Vagina (tissue), 2 donors: ENCODE results near the gene CCDC12. TPM values are rescaled to one million over a fixed set of nuclear protein-coding genes. Genes with fewer than 3 reads are reported as not detected.
A peak's percentile ranks its signal among the peaks of the same experiment; 100 is the strongest.

ENCODE experiments used
- DNase-seq, 2 donors: peaks; one replicate each; pipeline ENCODE4 v3.0.0-alpha.2; 2017; ENCODE audit errors: extremely low spot score in 2 of 2
- H3K27ac ChIP-seq: fragments of 200-600 bp; sonication (generic); one replicate; pipeline ENCODE4 v1.5.1; 2019
- H3K27me3 ChIP-seq: fragments of 200-600 bp; sonication (generic); one replicate; pipeline ENCODE4 v1.5.1; 2019
- H3K36me3 ChIP-seq, 2 donors: fragments of 200-600 bp; sonication (generic); one replicate each; pipeline ENCODE4 v1.5.1; 2017 to 2019
- H3K4me1 ChIP-seq: fragments of 200-600 bp; sonication (generic); one replicate; pipeline ENCODE4 v1.5.1; 2019
- H3K4me3 ChIP-seq, 2 donors: fragments of 200-600 bp; sonication (generic); 1 replicate in 1 of 2; 2 replicates in 1 of 2; pipeline ENCODE4 v1.5.1; 2016 to 2019
- H3K9me3 ChIP-seq: fragments of 200-600 bp; sonication (generic); one replicate; pipeline ENCODE4 v1.5.1; 2019
- POLR2A ChIP-seq, 2 donors: fragments of 450-650 bp; IDR thresholded peaks; one replicate each; pipeline ENCODE4 v1.6.1; 2017; ENCODE audit warnings: antibody characterized with exemption in 2 of 2, mild to moderate bottlenecking in 2 of 2, moderate library complexity in 2 of 2
- POLR2AphosphoS5 ChIP-seq, 2 donors: sonication (generic); formaldehyde crosslinking; IDR thresholded peaks; one replicate each; pipeline ENCODE4 v1.9.0; 2017; ENCODE audit warnings: antibody characterized with exemption in 2 of 2, mild to moderate bottlenecking in 2 of 2, low read depth in 1 of 2; ENCODE audit not compliant: insufficient read depth in 1 of 2
- intact Hi-C: fragments of 100-400 bp; cut with DNase I; formaldehyde crosslinking; loops from one replicate; pipeline ENCODE4 v1.15.1; 2023
- total RNA-seq: library from RNA; depleted of rRNA; stranded (reverse); fragments of >200 nt; gene quantifications from one replicate; pipeline ENCODE4 v1.2.3, GENCODE V29; 2016
- TF ChIP-seq, protein P1 (sequence below), 3 experiments: fragments of 450-650 bp in 2 of 3; fragments of 200-600 bp in 1 of 3; sonication (generic) in 1 of 3; IDR thresholded peaks; one replicate each; pipeline ENCODE4 v1.5.1; 2017 to 2019; ENCODE audit warnings: antibody characterized with exemption in 3 of 3, mild to moderate bottlenecking in 2 of 3, moderate library complexity in 2 of 3

The CCDC12 gene
- total RNA-seq, 1 donor from 2014 or later = 55.5 TPM

DNA sequence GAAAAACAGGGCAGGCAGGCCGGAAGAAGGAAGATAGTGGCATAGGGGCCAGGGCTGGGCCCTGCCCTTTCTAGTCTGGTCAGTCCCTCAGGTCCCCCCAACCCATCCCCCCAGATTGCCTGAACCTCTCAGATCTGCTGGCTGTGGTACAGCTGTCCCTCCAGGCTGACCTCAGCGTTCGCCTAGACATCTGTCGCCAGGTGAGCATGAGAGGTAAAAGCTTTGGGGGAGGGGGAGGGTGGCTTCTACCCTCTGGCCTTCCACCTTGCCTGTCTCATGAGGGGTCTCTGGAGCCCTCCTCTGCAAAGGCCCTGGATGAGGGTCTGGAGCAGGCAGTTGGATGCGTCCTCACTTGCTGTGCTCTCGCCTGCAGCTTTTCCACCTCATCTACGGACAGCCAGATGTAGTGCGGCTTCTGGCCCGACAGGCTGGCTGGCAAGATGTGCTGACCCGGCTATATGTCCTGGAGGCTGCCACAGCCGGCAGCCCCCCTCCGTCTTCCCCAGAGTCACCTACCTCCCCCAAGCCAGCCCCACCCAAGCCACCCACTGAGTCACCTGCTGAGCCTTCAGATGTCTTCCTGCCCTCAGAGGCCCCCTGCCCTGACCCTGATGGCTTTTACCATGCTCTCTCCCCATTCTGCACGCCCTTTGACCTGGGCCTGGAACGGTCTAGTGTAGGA, 23.1 kb upstream of the CCDC12 start:
- no peak overlapping the region for H3K27ac ChIP-seq
- DNase-seq = no peak
- intact Hi-C loops = loop anchor here (10.0 kb wide), 2 partner anchors 75 to 295 kb away; partner anchors contain the start of gene TMIE
- TF ChIP-seq, protein P1, sequence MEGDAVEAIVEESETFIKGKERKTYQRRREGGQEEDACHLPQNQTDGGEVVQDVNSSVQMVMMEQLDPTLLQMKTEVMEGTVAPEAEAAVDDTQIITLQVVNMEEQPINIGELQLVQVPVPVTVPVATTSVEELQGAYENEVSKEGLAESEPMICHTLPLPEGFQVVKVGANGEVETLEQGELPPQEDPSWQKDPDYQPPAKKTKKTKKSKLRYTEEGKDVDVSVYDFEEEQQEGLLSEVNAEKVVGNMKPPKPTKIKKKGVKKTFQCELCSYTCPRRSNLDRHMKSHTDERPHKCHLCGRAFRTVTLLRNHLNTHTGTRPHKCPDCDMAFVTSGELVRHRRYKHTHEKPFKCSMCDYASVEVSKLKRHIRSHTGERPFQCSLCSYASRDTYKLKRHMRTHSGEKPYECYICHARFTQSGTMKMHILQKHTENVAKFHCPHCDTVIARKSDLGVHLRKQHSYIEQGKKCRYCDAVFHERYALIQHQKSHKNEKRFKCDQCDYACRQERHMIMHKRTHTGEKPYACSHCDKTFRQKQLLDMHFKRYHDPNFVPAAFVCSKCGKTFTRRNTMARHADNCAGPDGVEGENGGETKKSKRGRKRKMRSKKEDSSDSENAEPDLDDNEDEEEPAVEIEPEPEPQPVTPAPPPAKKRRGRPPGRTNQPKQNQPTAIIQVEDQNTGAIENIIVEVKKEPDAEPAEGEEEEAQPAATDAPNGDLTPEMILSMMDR (IDR thresholded peaks at IDR 0.05) = no peak
- no peak for TF ChIP-seq POLR2AphosphoS5 (IDR thresholded peaks at IDR 0.05; ENCODE audit: insufficient read depth in 1 of 2, low read depth in 1 of 2)
- TF ChIP-seq POLR2A (IDR thresholded peaks at IDR 0.05) = no peak
- H3K4me1 ChIP-seq = peaks cover 10% of the 10 kb centered on the region
- no peak overlapping the region for H3K4me3 ChIP-seq
- peaks cover 0 to 59% of the 10 kb centered on the region in 2 donors for H3K36me3 ChIP-seq
- no peaks in the 10 kb centered on the region for H3K9me3 ChIP-seq
- no peaks in the 10 kb centered on the region for H3K27me3 ChIP-seq

DNA sequence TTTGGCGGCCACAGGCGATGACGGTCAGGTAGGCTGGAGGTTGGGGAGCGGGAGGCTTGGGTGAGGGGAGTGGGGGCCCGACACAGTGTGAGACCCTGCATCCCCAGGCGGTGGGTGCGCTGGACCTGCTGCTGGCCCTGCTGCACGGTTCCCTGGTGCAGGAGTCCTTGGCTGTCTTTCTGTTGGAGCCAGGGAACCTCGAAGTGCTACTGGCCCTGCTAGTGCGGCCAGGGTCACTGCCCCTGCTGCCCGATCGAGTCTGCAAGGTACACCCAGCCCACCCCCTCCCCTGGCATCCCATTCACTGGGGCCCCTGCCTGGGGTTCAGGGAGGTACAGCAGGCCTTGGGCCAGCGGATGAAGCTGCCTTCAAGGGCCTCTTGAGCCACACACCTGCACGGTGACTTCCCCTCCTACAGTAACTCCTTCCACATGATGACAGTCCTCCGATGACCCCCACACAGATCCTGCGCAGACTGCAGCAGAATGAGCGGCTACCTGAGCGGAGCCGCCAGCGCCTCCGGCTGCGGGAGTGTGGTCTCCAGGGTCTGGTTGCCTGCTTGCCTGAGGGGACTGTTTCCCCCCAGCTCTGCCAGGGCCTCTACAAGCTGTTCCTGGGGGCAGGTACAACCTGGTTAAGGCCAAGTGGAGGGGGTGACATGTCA, 22.4 kb upstream of the CCDC12 start:
- H3K4me3 ChIP-seq = no peak overlapping the region
- no peak for DNase-seq
- peaks cover 10% of the 10 kb centered on the region for H3K4me1 ChIP-seq
- no peaks in the 10 kb centered on the region for H3K9me3 ChIP-seq
- intact Hi-C loops = loop anchor here (10.0 kb wide), 1 partner anchor 294 kb away; the partner anchor contains the start of gene TMIE
- H3K36me3 ChIP-seq = peaks cover 0 to 56% of the 10 kb centered on the region in 2 donors
- no peak overlapping the region for H3K27ac ChIP-seq
- H3K27me3 ChIP-seq = no peaks in the 10 kb centered on the region
- TF ChIP-seq POLR2A (IDR thresholded peaks at IDR 0.05) (no peak), POLR2AphosphoS5 (IDR thresholded peaks at IDR 0.05; ENCODE audit: insufficient read depth in 1 of 2, low read depth in 1 of 2) (no peak)
- TF ChIP-seq, protein P1 (IDR thresholded peaks at IDR 0.05) = no peak

DNA sequence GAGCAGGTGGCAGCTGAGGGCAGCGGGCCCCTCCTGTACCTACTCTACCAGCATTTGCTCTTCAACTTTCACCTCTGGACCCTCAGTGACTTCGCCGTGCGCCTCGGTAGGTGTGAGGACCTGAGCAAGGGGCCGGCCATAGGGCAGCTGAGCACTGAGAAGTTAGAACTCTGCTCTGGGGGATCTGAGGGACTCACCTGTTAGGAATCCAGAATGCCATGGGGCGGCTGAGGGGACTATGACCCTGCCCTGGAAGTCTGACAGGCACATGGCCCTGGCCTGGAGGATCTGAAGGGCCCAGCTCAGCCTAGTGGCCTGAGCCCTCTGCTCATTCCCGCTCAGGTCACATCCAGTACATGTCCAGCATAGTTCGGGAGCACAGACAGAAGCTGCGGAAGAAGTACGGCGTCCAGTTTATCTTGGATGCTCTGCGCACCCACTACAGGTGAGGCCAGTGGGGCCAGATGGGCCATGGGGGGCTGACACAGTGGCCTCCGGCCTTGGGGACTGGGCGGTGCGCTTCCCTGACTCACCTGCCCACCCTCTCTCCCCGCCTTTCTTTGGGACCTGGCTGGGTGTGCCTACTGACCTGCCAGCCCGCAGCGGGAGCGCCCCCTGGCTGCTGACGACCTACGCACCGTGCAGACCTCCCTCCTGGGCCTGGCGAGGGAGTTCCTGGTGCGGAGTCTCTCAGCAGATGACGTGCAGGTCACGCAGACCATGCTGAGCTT, 21.7 kb upstream of the CCDC12 start:
- Histone ChIP-seq H3K4me1 (peaks cover 10% of the 10 kb centered on the region), H3K4me3 (no peak overlapping the region), H3K36me3 (peaks cover 0 to 56% of the 10 kb centered on the region in 2 donors), H3K9me3 (no peaks in the 10 kb centered on the region), H3K27me3 (no peaks in the 10 kb centered on the region), H3K27ac (no peak overlapping the region)
- intact Hi-C loops = loop anchor here (10.0 kb wide), 1 partner anchor 293 kb away; the partner anchor contains the start of gene TMIE
- DNase-seq = no peak
- TF ChIP-seq POLR2AphosphoS5 (IDR thresholded peaks at IDR 0.05; ENCODE audit: insufficient read depth in 1 of 2, low read depth in 1 of 2) = no peak
- TF ChIP-seq, protein P1 (IDR thresholded peaks at IDR 0.05) = peak; percentile 53 to 78 (median 54)
- TF ChIP-seq POLR2A (IDR thresholded peaks at IDR 0.05) = no peak

DNA sequence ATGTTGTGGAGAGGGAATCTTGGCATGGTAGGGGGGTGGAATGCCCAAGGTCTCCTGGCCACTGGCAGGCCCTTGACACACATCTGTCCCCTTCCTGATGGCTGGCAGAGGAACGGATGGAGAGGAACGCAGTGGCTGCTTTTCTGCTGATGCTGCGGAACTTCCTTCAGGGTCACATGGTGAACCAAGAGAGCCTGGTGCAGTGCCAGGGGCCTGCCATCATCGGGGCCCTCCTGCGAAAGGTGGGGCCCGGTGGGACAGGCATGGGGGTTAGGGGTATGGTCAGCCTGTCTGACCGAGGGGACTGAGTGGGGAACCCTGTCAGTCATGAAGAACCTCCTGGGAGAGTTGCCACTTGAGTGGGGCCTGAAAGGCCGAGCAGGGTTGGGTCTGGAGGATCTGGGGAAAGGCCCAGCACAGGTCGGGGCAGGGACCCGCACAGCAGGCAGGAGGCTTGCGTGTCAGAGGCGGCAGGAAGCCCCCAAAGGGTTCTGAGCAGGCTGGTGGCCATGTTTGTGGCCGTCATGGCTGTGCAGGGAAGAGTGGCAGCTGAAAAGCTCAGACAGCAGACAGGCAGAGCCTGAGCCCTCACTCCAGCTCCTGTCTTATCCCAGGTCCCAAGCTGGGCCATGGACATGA, 21.0 kb upstream of the CCDC12 start:
- H3K9me3 ChIP-seq = no peaks in the 10 kb centered on the region
- intact Hi-C loops = loop anchor here (10.0 kb wide), 1 partner anchor 293 kb away; the partner anchor contains the start of gene TMIE
- no peak overlapping the region for H3K4me3 ChIP-seq
- H3K27me3 ChIP-seq = no peaks in the 10 kb centered on the region
- TF ChIP-seq POLR2AphosphoS5 (IDR thresholded peaks at IDR 0.05; ENCODE audit: insufficient read depth in 1 of 2, low read depth in 1 of 2) (no peak), POLR2A (IDR thresholded peaks at IDR 0.05) (no peak)
- TF ChIP-seq, protein P1 (IDR thresholded peaks at IDR 0.05) = no peak
- no peak overlapping the region for H3K27ac ChIP-seq
- DNase-seq = no peak
- H3K36me3 ChIP-seq = peaks cover 0 to 51% of the 10 kb centered on the region in 2 donors
- peaks cover 10% of the 10 kb centered on the region for H3K4me1 ChIP-seq
